GM12872 (cell line): ENCODE data around the gene ERBB2.

ENCODE experiments used
- CTCF ChIP-seq: IDR thresholded peaks from 3 replicates; pipeline ENCODE4 v1.5.1; 2011; ENCODE audit warnings: low read depth, mild to moderate bottlenecking, low read length, moderate library complexity; ENCODE audit not compliant: insufficient read depth

ERBB2 gene

DNA sequence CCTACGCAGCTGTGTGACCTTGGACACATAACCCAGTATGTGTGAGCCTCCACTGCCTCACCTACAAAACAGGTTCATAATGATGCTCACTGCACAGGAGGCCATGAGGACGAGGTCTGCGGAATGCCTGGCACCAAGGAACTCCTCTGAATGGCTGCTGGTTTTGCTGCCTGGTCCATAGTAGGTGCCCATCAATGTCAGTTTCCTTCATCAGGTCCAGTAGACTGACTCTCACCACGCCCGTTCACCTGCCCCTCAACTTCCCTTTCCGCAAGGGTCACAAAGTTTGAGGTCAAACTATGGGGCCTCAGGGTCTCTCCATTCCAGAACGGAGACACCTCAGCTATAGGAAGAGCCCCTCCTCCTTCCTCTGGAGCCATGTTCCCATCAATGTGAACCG, 22.8 kb upstream of the ERBB2 start:
- TF ChIP-seq CTCF = no peak

DNA sequence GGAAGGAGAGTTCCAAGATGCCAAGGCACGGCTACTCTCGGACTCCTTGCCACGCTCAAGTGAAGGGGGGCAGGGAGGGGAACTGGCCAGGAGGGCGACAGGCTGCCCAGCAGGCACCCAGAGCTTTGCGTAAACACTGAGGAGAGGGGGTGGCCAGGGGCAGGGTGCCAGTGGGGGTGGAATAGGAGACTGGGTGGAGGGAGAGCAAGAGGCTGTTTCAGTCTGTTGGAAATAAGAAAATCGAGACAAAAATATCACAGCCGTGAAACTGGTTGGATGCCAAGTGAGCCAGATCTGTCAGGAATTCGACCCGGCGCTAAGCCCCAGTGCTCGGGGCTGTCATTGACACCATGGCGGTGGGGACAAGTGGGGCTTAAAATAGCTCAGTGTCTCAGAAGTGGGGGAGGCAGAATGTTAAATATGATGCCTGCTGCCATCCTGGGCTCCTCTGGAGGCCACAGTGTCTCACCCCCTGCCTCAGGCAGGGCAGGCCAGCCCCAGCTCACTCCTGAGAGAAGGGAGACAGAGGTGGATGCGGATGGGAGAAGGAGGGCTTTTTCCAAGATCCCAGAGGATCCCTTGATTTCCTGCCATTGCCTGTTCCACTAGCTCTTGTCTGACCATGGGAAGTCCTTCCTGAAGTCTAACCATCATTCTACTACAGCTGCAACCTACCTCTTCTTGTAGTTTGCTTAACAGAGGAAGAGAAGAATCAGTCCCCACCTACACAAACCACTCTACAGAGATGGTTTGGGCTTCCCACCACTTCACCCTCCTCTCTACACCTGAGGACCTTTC, 22.1 kb upstream of the ERBB2 start:
- no peak for TF ChIP-seq CTCF

GRCh38 chr17:39678340-39679116, 21.3 kb upstream of the ERBB2 start:
- no peak for TF ChIP-seq CTCF

GRCh38 chr17:39679521-39680192, 20.2 kb upstream of the ERBB2 start:
- no peak for TF ChIP-seq CTCF

DNA sequence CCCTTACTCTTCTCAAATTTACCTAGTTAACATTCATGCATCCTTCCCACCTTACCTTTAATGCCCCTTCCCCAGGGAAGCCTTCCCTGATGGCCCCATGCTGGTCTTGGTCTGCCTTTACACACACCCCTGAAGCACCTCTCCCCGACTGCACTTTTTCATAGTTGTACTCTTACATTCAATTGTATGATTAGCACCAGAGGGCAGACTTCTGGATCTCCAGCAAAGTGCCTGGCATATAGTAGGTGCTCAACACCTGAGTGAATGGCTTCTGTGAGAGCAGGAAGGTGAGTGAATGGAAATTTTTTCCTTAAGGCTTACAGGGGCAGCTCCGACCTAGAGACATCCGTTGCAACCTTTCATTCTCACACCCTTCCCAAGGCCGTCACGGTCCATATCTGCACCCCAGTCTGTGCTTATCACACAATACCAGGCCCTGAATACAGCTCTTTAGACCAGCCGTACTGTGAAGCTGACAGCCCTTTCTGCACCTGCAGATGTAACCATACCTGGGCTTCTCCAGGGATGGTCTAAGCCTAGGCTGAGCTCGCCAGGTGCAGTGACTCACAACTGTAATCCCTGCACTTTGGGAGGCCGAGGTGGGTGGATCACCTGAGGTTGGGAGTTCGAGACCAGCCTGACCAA, 16.4 kb upstream of the ERBB2 start:
- no peak for TF ChIP-seq CTCF

GRCh38 chr17:39684369-39685192, 15.3 kb upstream of the ERBB2 start:
- TF ChIP-seq CTCF = no peak
